Measurements from ENCODE around the gene CRIM1. TPM values are rescaled to one million over a fixed set of nuclear protein-coding genes. Genes with fewer than 3 reads are reported as not detected.

CRIM1 gene
- total RNA-seq, 1 donor from 2014 or later = 0.58 TPM

DNA sequence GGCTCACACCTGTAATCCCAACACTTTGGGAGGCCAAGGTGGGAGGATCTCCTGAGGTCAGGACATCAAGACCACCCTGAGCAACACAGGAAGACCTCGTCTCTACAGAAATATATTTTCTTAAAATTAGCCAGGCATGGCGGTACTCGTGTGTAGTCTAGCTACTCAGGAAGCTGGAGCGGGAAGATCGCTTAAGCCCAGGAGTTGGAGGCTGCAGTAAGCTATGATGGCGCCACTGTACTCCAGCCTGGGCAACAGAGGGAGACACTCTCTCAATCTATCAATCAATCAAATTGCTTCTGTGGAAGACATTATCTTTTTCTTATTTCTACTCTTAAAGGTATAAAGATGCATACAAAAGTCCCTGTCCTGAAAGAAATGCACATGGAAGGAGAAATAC lies 231.1 kb downstream of the CRIM1 start:
- intact Hi-C loops (cut with micrococcal nuclease) = no loop called here
- Mint-ChIP-seq H3K36me3 (ENCODE audit: low read depth) (peaks cover 76% of the 10 kb centered on the region), H3K27me3 (no peaks in the 10 kb centered on the region), H3K9me3 (no peaks in the 10 kb centered on the region), H3K4me3 (no peak overlapping the region), H3K27ac (no peak overlapping the region), H3K4me1 (peaks cover under 1% of the 10 kb centered on the region)
- POLR2A ChIA-PET = interaction anchor here (0.5 to 0.6 kb wide), 2 partner anchors 36 to 770 kb away, joined by 3 read pairs; no protein-coding TSS in a partner anchor
- CTCF ChIA-PET = no interaction called here
- ATAC-seq (ENCODE audit: low read depth) (no peak), DNase-seq (no peak)
- TF ChIP-seq, protein P1, sequence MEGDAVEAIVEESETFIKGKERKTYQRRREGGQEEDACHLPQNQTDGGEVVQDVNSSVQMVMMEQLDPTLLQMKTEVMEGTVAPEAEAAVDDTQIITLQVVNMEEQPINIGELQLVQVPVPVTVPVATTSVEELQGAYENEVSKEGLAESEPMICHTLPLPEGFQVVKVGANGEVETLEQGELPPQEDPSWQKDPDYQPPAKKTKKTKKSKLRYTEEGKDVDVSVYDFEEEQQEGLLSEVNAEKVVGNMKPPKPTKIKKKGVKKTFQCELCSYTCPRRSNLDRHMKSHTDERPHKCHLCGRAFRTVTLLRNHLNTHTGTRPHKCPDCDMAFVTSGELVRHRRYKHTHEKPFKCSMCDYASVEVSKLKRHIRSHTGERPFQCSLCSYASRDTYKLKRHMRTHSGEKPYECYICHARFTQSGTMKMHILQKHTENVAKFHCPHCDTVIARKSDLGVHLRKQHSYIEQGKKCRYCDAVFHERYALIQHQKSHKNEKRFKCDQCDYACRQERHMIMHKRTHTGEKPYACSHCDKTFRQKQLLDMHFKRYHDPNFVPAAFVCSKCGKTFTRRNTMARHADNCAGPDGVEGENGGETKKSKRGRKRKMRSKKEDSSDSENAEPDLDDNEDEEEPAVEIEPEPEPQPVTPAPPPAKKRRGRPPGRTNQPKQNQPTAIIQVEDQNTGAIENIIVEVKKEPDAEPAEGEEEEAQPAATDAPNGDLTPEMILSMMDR (IDR thresholded peaks at IDR 0.05) = no peak

DNA sequence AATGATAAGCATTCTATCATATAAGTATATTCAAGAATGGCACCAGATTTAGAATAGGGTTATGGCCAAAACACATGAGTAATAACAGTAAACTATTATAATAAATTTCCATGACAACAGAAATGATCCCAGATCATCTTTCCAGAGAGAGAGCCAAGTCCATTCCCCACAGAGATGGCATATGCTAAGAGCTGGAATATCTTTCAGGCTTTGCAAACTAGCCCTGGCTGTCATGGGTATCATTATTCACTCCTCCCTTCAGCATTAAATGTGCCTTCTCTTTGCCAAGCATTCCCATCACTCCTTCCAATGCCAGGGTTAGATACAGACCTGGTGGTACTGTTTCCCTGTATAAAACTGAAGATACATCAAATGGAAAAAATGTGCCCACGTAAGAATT lies 231.5 kb downstream of the CRIM1 start:
- Mint-ChIP-seq H3K27me3 (no peaks in the 10 kb centered on the region), H3K9me3 (no peaks in the 10 kb centered on the region), H3K4me3 (no peak overlapping the region), H3K27ac (no peak overlapping the region), H3K4me1 (peaks cover 3% of the 10 kb centered on the region), H3K36me3 (ENCODE audit: low read depth) (peaks cover 75% of the 10 kb centered on the region)
- ATAC-seq (ENCODE audit: low read depth) (no peak), DNase-seq (no peak)
- TF ChIP-seq, protein P1 (IDR thresholded peaks at IDR 0.05) = no peak
- CTCF ChIA-PET = no interaction called here
- POLR2A ChIA-PET = interaction anchor here (0.5 to 0.6 kb wide), 2 partner anchors 37 to 770 kb away, joined by 3 read pairs; no protein-coding TSS in a partner anchor
- intact Hi-C loops (cut with micrococcal nuclease) = no loop called here

DNA sequence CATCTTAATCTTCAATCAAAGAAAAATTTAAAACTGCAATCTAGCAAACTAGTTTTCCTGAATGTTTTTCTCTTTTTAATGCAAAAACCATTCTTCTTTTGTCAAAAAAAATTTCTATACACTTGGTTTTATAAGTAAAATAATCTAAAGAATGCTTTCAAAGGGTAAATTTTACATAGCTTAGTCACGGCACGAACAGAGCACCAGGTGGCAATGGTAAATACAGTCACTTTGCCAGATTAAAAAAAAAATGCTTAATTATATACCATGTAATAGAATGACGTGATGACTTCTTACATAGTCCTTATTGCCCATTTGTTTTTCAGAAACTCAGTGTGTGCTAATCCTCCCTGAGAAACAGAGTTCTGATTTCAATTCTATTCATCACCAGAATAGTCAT lies 232.0 kb downstream of the CRIM1 start:
- no peak overlapping the region for H3K27ac Mint-ChIP-seq

DNA sequence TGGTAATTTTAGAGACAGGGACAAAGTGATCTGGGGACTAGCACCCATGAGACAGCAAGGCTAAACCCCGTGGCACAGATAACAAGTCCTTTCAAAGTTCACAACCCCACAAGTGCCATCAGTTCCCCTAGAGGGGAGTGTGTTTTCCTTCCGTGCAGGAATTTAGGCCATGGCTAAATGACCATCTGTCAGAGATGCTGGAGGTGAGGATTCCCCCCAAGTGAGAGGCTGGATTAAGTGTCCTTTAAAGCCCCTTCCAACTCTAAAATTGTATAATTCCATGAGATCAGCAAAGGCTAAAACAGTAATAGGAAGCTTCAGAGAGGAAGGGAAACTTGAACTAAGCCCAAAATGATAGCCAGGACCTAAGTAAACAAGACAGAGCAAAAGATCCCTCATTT lies 233.7 kb downstream of the CRIM1 start:
- POLR2A ChIA-PET = no interaction called here
- DNase-seq (no peak), ATAC-seq (ENCODE audit: low read depth) (no peak)
- TF ChIP-seq, protein P1 (IDR thresholded peaks at IDR 0.05) = no peak
- Mint-ChIP-seq H3K4me3 (no peak overlapping the region), H3K9me3 (no peaks in the 10 kb centered on the region), H3K36me3 (ENCODE audit: low read depth) (peaks cover 61% of the 10 kb centered on the region), H3K4me1 (peaks cover 7% of the 10 kb centered on the region), H3K27me3 (no peaks in the 10 kb centered on the region), H3K27ac (no peak overlapping the region)
- intact Hi-C loops (cut with micrococcal nuclease) = no loop called here
- CTCF ChIA-PET = no interaction called here

More for the DNA sequence above, 232.0 kb downstream of the CRIM1 start:
- H3K4me3 Mint-ChIP-seq = no peak overlapping the region
- H3K9me3 Mint-ChIP-seq = no peaks in the 10 kb centered on the region
- CTCF ChIA-PET = no interaction called here
- ATAC-seq (ENCODE audit: low read depth) (no peak), DNase-seq (no peak)
- intact Hi-C loops (cut with micrococcal nuclease) = no loop called here
- peaks cover 3% of the 10 kb centered on the region for H3K4me1 Mint-ChIP-seq
- POLR2A ChIA-PET = no interaction called here
- TF ChIP-seq, protein P1 (IDR thresholded peaks at IDR 0.05) = no peak
- peaks cover 70% of the 10 kb centered on the region for H3K36me3 Mint-ChIP-seq (ENCODE audit: low read depth)
- H3K27me3 Mint-ChIP-seq = no peaks in the 10 kb centered on the region

DNA sequence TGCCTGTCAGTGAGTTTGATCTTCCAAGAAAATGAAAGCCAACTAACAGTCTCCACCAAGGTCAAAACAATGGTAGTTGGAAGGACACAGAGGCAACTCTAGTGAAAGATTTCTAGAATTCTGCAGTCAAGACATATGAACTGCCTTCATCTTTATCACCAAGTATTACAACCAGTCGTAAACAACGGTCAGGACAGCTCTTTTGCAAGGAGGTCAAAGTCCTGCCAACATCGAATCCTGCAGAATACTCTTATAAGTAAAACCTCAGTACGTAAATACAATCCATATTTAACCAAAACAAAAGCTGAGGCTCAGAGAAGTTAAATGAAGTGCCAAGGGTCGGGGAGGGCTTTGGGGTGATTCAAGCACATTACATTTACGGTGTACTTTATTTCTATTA lies 239.3 kb downstream of the CRIM1 start:
- intact Hi-C loops (cut with micrococcal nuclease) = loop anchor here (5.0 kb wide), 1 partner anchor 372 kb away; the partner anchor contains the start of gene STRN
- CTCF ChIA-PET = no interaction called here
- H3K4me1 Mint-ChIP-seq = peaks cover 31% of the 10 kb centered on the region

More for the DNA sequence above, 239.3 kb downstream of the CRIM1 start:
- H3K27me3 Mint-ChIP-seq = no peaks in the 10 kb centered on the region
- TF ChIP-seq, protein P1 (IDR thresholded peaks at IDR 0.05) = no peak
- peaks cover 21% of the 10 kb centered on the region for H3K36me3 Mint-ChIP-seq (ENCODE audit: low read depth)
- H3K27ac Mint-ChIP-seq = no peak overlapping the region
- H3K9me3 Mint-ChIP-seq = no peaks in the 10 kb centered on the region
- ATAC-seq (ENCODE audit: low read depth) (no peak), DNase-seq (no peak)
- POLR2A ChIA-PET = no interaction called here
- no peak overlapping the region for H3K4me3 Mint-ChIP-seq
